IPS DF 19.7 (cell line): ENCODE results near the gene IGSF6.

ENCODE experiments used
- DNase-seq: peaks from one replicate; pipeline ENCODE4 v3.0.0-alpha.2; 2013; ENCODE audit warnings: low read depth, low spot score

The IGSF6 gene

GRCh38 chr16:21602785-21603184 lies 49.6 kb downstream of the IGSF6 start:
- no peak for DNase-seq

- no peak for DNase-seq
Observed at GRCh38 chr16:21600031-21600773, 52.2 kb downstream of the IGSF6 start.

- peak; percentile 69 for DNase-seq
Observed at GRCh38 chr16:21599122-21600030, 53.0 kb downstream of the IGSF6 start, which contains the start of gene METTL9. Gene METTL9, plus strand, starts transcription at chr16:21599577. Its CDS starts 157 bp downstream, at chr16:21599734.

GRCh38 chr16:21598701-21599121 lies 53.7 kb downstream of the IGSF6 start:
- no peak for DNase-seq

GRCh38 chr16:21598206-21598605 lies 54.2 kb downstream of the IGSF6 start:
- DNase-seq: no peak

GRCh38 chr16:21597561-21598030 lies 54.8 kb downstream of the IGSF6 start:
- DNase-seq: no peak

- DNase-seq: no peak
Observed at GRCh38 chr16:21593530-21594289, 58.7 kb downstream of the IGSF6 start.

- no peak for DNase-seq
Observed at GRCh38 chr16:21592191-21592590, 60.2 kb downstream of the IGSF6 start.

GRCh38 chr16:21590796-21591195 lies 61.6 kb downstream of the IGSF6 start:
- no peak for DNase-seq

- DNase-seq: no peak
Observed at GRCh38 chr16:21590287-21590686, 62.1 kb downstream of the IGSF6 start.

- no peak for DNase-seq
Observed at GRCh38 chr16:21589551-21589950, 62.9 kb downstream of the IGSF6 start.
